T-helper 2 cell treated with Interferon-gamma antibody and Interleukin-4, amounts not matched to agents 5 μg/mL and 100 μg/mL, for 36 hours (primary cell): Measurements from ENCODE around the gene CLDN4.
A peak's percentile ranks its signal among the peaks of the same experiment; 100 is the strongest.
"Not testable (repeated sequence)": the region's sequence is repeated elsewhere in the genome, so short reads cannot be mapped to it uniquely, and the experiment has no call there.

Source experiments
- DNase-seq: peaks from one replicate; pipeline ENCODE4 v3.0.0; 2021; ENCODE audit warnings: low spot score
- H3K27ac Mint-ChIP-seq: one replicate; pipeline ENCODE4 v1.8.0; 2021; ENCODE audit warnings: mild to moderate bottlenecking, mixed read lengths
- H3K27me3 Mint-ChIP-seq: one replicate; pipeline ENCODE4 v1.8.0; 2021; ENCODE audit warnings: low read depth, mixed read lengths
- H3K36me3 Mint-ChIP-seq: one replicate; pipeline ENCODE4 v1.8.0; 2021; ENCODE audit warnings: low read depth, mixed read lengths
- H3K4me1 Mint-ChIP-seq: one replicate; pipeline ENCODE4 v1.8.0; 2021; ENCODE audit warnings: low read depth, mixed read lengths
- H3K4me3 Mint-ChIP-seq: one replicate; pipeline ENCODE4 v1.8.0; 2022; ENCODE audit warnings: mild to moderate bottlenecking, moderate library complexity, mixed read lengths
- H3K9me3 Mint-ChIP-seq: one replicate; pipeline ENCODE4 v1.8.0; 2021; ENCODE audit warnings: mixed read lengths

Gene CLDN4, protein sequence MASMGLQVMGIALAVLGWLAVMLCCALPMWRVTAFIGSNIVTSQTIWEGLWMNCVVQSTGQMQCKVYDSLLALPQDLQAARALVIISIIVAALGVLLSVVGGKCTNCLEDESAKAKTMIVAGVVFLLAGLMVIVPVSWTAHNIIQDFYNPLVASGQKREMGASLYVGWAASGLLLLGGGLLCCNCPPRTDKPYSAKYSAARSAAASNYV

DNA sequence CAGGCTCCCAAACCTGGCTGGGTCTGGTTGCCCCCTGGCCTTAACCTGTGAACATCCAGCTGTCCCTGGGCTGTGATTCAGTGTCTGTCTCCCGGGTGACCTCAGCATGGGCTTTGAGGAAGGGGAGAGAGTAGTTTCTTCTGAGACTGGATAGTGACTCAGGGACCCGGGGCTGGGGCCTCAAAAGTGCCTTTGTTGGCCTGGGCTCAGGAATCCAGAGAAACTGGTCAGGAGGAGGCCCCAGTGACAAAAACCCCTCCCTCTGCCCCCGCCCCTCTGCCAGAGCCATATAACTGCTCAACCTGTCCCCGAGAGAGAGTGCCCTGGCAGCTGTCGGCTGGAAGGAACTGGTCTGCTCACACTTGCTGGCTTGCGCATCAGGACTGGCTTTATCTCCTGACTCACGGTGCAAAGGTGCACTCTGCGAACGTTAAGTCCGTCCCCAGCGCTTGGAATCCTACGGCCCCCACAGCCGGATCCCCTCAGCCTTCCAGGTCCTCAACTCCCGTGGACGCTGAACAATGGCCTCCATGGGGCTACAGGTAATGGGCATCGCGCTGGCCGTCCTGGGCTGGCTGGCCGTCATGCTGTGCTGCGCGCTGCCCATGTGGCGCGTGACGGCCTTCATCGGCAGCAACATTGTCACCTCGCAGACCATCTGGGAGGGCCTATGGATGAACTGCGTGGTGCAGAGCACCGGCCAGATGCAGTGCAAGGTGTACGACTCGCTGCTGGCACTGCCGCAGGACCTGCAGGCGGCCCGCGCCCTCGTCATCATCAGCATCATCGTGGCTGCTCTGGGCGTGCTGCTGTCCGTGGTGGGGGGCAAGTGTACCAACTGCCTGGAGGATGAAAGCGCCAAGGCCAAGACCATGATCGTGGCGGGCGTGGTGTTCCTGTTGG, at the start of gene CLDN4:
Gene CLDN4, plus strand, starts transcription at position 316 of the 903 bp plus-strand sequence. Its CDS starts 206 bp downstream, at position 522.
- H3K36me3 Mint-ChIP-seq: no peaks in the 10 kb centered on the region
- no peak for DNase-seq
- peaks cover 22% of the 10 kb centered on the region for H3K4me1 Mint-ChIP-seq
- H3K9me3 Mint-ChIP-seq: no peaks in the 10 kb centered on the region
- H3K4me3 Mint-ChIP-seq: no peak within 1 kb of the TSS
- no peak within 1 kb of the TSS for H3K27ac Mint-ChIP-seq
- H3K27me3 Mint-ChIP-seq: peaks cover 11% of the 10 kb centered on the region

DNA sequence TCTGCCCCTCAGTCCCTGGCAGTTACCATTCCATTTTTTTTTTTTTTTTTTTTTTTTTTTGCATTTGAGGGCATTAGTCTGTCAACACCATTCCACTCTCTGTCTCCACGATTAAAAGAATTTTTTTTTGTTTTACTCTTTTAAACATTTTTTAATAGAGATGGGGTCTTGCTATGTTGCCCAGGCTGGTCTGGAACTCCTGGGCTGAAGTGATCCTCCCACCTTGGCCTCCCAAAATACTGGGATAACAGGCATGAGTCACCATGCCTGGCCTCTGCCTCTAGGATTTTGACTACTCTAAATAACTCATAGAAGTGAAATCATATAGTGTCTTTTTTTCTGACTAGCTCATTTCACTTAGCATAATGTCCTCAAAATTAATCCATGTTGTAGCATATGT, 44.2 kb upstream of the CLDN4 start:
- H3K27me3 Mint-ChIP-seq: no peaks in the 10 kb centered on the region
- H3K4me1 Mint-ChIP-seq: no peaks in the 10 kb centered on the region
- no peak overlapping the region for H3K27ac Mint-ChIP-seq
- no peak for DNase-seq
- no peaks in the 10 kb centered on the region for H3K36me3 Mint-ChIP-seq
- H3K9me3 Mint-ChIP-seq: no peaks in the 10 kb centered on the region
- no peak overlapping the region for H3K4me3 Mint-ChIP-seq

DNA sequence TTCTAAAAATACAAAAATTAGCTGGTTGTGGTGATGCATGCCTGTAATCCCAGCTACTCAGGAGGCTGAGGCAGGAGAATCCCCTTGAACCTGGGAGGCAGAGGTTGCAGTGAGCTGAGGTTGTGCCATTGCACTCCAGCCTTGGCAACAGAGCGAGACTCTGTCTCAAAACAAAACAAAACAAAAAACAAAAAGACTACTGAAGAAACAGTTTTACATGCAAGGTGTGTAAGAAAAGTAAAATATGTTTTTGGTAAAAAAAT, 43.1 kb upstream of the CLDN4 start:
- H3K4me1 Mint-ChIP-seq, DNase-seq, H3K4me3 Mint-ChIP-seq, H3K36me3 Mint-ChIP-seq, H3K9me3 Mint-ChIP-seq, H3K27ac Mint-ChIP-seq, H3K27me3 Mint-ChIP-seq: not testable (repeated sequence)

DNA sequence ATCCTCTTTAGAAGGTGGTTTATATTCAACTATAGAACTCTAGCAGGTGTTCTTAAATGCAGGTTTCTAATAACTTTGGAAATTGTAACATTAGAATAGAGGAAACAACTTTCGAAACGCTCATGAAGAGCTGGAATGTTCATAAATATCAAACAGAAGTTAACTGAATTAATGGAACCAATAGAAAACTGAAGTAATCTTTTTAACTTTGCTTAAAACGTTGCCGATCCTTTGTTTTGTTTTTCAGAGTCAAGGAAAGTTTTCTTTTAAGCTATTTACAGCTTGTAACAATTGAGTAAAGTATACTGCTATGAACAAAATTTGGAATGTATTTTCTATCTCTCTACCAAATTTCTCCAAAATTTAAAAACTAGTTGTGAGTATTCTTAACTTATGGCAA, 41.7 kb upstream of the CLDN4 start:
- H3K9me3 Mint-ChIP-seq: no peaks in the 10 kb centered on the region
- H3K27me3 Mint-ChIP-seq: no peaks in the 10 kb centered on the region
- H3K4me1 Mint-ChIP-seq: no peaks in the 10 kb centered on the region
- H3K36me3 Mint-ChIP-seq: no peaks in the 10 kb centered on the region
- no peak overlapping the region for H3K27ac Mint-ChIP-seq
- DNase-seq: no peak
- H3K4me3 Mint-ChIP-seq: no peak overlapping the region

DNA sequence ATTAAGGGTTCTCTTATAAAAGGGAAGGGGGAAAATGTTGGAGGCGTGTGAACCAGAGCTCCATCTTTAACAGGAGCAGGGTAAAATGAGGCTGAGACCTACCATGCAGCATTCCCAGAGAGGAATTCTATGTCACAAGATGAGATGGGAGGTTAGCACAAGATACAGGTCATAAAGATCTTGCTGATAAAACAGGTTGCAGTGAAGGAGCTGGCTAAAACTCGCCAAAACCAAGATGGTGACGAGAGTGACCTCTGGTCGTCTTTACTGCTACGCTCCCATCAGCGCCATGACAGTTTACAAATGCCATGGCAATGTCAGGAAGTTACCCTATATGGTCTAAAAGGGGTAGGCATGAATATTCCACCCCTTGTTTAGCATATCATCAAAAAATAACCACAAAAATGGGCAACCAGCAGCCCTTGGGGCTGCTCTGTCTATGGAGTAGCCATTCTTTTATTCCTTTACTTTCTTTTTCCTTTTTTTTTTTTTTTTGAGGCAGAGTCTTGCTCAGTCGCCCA, 39.6 kb upstream of the CLDN4 start:
- not testable (repeated sequence) for DNase-seq, H3K36me3 Mint-ChIP-seq, H3K27me3 Mint-ChIP-seq, H3K27ac Mint-ChIP-seq, H3K4me1 Mint-ChIP-seq, H3K9me3 Mint-ChIP-seq, H3K4me3 Mint-ChIP-seq

DNA sequence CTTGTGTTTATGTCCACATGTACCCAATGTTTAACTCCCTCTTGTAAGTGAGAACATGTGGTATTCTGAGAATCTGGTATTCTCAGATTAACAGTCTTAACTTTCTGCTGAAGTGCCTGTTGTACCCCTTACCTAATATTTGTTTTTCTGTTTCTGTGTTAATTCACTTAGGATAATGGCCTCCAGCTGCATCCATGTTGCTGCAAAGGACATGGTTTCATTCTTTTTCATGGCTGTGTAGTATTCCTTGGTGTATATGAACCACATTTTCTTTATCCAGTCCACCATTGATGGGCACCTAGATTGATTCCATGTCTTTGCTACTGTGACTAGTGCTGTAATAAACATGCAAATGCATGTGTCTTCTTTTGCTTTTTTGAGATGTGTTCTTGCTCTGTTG, 35.6 kb upstream of the CLDN4 start:
- H3K4me3 Mint-ChIP-seq, H3K36me3 Mint-ChIP-seq, H3K4me1 Mint-ChIP-seq, H3K9me3 Mint-ChIP-seq, H3K27ac Mint-ChIP-seq, H3K27me3 Mint-ChIP-seq, DNase-seq: not testable (repeated sequence)

DNA sequence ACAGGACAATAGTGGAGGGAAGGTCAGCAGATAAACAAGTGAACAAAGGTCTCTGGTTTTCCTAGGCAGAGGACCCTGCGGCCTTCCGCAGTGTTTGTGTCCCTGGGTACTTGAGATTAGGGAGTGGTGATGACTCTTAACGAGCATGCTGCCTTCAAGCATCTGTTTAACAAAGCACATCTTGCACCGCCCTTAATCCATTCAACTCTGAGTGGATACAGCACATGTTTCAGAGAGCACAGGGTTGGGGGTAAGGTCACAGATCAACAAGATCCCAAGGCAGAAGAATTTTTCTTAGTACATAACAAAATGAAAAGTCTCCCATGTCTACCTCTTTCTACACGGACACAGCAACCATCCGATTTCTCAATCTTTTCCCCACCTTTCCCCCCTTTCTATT, 34.1 kb upstream of the CLDN4 start:
- H3K4me1 Mint-ChIP-seq, H3K27ac Mint-ChIP-seq, H3K9me3 Mint-ChIP-seq, DNase-seq, H3K36me3 Mint-ChIP-seq, H3K27me3 Mint-ChIP-seq, H3K4me3 Mint-ChIP-seq: not testable (repeated sequence)

DNA sequence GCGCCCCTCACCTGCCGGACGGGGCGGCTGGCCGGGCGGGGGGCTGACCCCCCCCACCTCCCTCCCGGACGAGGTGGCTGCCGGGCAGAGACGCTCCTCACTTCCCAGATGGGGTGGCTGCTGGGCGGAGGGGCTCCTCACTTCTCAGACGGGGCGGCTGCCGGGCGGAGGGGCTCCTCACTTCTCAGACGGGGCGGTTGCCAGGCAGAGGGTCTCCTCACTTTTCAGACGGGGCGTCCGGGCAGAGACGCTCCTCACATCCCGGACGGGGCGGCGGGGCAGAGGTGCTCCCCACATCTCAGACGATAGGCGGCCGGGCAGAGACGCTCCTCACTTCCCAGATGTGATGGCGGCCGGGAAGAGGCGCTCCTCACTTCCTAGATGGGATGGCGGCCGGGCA, 33.6 kb upstream of the CLDN4 start:
- not testable (repeated sequence) for H3K9me3 Mint-ChIP-seq, H3K36me3 Mint-ChIP-seq, H3K27ac Mint-ChIP-seq, H3K4me3 Mint-ChIP-seq, H3K4me1 Mint-ChIP-seq, DNase-seq, H3K27me3 Mint-ChIP-seq

DNA sequence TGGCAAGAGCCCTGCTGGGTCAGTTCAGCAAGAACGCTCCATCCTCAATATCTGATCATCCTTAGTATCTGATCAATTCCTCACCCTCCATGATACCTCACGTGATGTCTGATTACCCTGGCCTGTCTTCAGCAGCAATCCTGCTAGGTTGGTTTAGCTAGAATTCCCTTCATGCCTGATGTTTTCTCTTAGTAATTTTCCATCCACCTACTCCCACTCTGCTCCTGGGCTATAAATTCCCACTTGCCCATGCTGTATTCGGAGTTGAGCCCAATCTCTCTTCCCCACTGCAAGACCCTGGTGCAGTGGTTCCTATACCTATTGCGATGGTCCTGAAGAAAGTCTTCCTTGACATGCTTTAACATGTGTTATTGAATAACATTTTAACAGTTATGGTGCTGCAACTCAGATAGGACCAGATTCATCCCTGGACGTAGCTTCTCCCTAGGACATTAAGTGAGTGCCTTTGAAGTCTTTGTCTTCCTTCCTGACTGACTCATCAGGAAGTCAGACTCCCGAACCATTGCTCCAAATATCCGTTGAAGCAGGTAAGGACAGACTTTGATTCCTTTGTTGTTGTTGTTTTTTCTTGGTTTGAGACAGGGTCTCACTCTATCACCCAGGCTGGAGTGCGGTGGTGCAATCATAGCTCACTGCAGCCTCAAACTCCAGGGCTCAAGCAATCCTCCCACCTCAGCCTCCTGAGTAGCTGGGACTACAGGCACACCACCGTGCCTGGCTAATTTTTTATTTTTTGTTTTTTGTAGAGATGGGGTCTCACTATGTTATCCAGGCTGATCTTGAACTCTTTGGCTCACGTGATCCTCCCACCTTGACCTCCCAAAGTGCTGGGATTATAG, 31.3 kb upstream of the CLDN4 start:
- no peak for DNase-seq
- Mint-ChIP-seq H3K4me1 (no peaks in the 10 kb centered on the region), H3K27me3 (no peaks in the 10 kb centered on the region), H3K4me3 (no peak overlapping the region), H3K36me3 (no peaks in the 10 kb centered on the region), H3K9me3 (no peaks in the 10 kb centered on the region), H3K27ac (no peak overlapping the region)

DNA sequence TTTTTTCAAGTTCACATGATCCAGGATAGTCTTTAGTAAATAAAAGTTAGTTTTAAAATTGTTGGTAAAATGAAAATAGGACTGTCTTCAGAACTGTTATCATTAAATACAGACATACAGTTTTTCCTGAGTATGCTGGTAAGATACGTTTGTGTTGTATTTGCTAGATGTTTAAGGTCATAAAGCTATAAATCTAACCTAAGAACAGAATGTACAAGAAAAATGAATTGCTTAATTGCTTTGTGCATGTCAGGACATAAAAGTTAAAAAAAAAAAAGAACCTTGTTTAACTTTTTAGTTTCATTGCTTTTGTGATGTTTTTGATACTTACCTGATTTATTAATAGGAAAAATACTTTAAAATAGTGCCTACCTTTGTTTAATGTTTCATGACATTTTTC, 29.2 kb upstream of the CLDN4 start:
- no peaks in the 10 kb centered on the region for H3K4me1 Mint-ChIP-seq
- no peak overlapping the region for H3K27ac Mint-ChIP-seq
- no peaks in the 10 kb centered on the region for H3K9me3 Mint-ChIP-seq
- no peaks in the 10 kb centered on the region for H3K27me3 Mint-ChIP-seq
- no peak for DNase-seq
- no peak overlapping the region for H3K4me3 Mint-ChIP-seq
- H3K36me3 Mint-ChIP-seq: no peaks in the 10 kb centered on the region

DNA sequence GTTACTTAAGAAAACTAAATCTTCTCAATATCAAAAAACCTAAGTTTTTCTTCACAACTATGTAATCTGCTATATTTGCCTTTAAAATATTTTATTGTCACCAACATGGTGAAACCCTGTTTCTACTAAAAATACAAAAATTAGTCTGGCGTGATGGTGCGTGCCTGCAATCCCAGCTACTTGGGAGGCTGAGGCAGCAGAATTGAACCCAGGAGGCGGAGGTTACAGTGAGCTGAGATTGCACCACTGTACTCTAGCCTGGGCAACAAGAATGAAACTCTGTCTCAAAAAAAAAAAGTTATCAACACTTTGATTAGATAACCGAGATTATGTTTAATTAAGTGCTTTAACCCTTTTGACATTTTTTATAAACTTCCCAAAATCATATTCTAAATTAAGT, 28.3 kb upstream of the CLDN4 start:
- Mint-ChIP-seq H3K9me3 (no peaks in the 10 kb centered on the region), H3K4me3 (no peak overlapping the region), H3K4me1 (no peaks in the 10 kb centered on the region), H3K36me3 (no peaks in the 10 kb centered on the region), H3K27ac (no peak overlapping the region), H3K27me3 (no peaks in the 10 kb centered on the region)
- DNase-seq: no peak

DNA sequence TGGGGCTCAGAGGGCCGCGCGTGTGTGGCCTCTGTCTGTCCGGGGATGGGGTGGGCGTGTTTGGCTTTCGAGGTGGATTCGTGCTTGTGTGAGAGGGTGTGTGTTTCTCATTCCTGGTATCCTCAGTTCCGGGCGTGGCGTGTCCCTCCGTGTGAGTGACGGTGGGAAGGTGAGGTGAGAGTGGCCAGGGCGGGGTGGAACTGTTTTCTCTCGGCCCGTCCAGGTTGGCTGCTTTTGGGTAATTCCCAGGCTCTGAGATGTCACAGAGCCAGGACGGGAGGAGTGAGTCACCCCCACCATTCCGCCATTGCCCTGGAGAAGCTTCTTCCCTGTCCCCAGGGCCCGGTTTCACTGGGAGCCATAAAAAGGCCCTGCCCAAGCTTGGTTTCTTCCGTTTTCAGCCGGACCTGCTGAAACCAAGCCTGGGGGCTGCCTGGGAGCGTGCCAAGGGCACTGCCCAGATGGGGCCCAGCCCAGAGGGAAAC, 21.3 kb upstream of the CLDN4 start:
- DNase-seq: no peak
- peaks cover 7% of the 10 kb centered on the region for H3K27me3 Mint-ChIP-seq
- no peaks in the 10 kb centered on the region for H3K36me3 Mint-ChIP-seq
- H3K4me1 Mint-ChIP-seq: no peaks in the 10 kb centered on the region
- H3K4me3 Mint-ChIP-seq: no peak overlapping the region
- no peak overlapping the region for H3K27ac Mint-ChIP-seq
- H3K9me3 Mint-ChIP-seq: no peaks in the 10 kb centered on the region

DNA sequence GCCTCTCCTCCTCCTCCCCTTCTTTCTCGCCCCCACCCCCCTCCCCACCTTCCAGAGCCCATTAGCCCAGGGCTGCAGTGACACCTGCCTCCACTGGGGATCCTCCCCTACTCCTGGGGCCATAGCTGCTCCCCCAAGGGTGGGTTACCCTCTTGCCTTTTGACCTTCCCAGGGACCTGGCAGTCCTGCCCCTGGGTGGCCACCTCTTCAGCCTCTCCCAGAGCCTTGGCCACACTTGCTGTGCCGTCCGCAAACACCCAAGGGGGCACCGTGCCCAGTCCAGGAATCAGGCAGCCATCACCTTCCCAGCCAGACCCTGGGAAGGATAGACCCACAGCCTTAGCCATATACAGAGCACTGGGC, 19.8 kb upstream of the CLDN4 start:
- Mint-ChIP-seq H3K4me1 (no peaks in the 10 kb centered on the region), H3K27me3 (peaks cover 7% of the 10 kb centered on the region), H3K9me3 (no peaks in the 10 kb centered on the region), H3K4me3 (no peak overlapping the region), H3K36me3 (no peaks in the 10 kb centered on the region), H3K27ac (no peak overlapping the region)
- DNase-seq: no peak

DNA sequence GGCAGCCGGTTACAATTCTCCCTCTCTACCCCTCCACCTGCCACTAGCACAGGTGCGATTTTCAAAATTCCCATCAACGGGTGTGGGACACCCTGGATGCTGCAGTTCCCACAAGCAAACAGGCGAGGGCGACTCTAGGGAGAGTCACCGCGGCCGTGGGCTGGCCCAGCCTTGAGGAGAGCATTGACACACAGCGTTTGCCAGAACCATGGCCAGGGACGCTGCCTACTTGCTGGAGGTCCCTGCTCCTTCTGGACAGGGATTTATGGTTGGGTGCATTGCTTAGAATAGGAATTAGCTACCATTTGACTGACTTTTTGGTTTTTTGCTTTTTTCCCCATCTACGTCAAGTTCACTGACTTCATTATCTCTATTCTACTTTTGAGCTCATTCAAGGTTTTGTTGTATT, 19.0 kb upstream of the CLDN4 start:
- Mint-ChIP-seq H3K4me1 (no peaks in the 10 kb centered on the region), H3K4me3 (no peak overlapping the region), H3K27me3 (peaks cover 7% of the 10 kb centered on the region), H3K9me3 (no peaks in the 10 kb centered on the region), H3K36me3 (no peaks in the 10 kb centered on the region), H3K27ac (no peak overlapping the region)
- peak; percentile 35 for DNase-seq
